A673 (cell line): ENCODE results near the gene NKD1. TPM values are rescaled to one million over a fixed set of nuclear protein-coding genes. Genes with fewer than 3 reads are reported as not detected.

ENCODE experiments used
- BruUV-seq: library from RNA; stranded (reverse); fragments of 400-500 nt; replicated peaks from 2 replicates; lab custom pipeline; 2021; lab: Mats Ljungman, UMichigan
- CTCF ChIA-PET: fragments of 300-600 bp; sonication (Branson Sonifier 250); formaldehyde crosslinking; loops from one replicate; lab custom pipeline; 2022; ENCODE audit warnings: antibody characterized with exemption; lab: Charles Lee
- POLR2A ChIA-PET: fragments of 300-600 bp; sonication (Branson Sonifier 250); formaldehyde crosslinking; loops from one replicate; lab custom pipeline; 2022; ENCODE audit warnings: antibody characterized with exemption; ENCODE audit not compliant: low non-redundant PET; lab: Charles Lee
- DNase-seq: peaks from one replicate; pipeline ENCODE4 v3.0.0-alpha.2; 2015; ENCODE audit warnings: low spot score
- H3K27ac ChIP-seq: fragments of 200-600 bp; sonication (generic); 2 replicates; pipeline ENCODE4 v1.5.1; 2016; ENCODE audit warnings: mixed run types, low read depth, mild to moderate bottlenecking, mixed read lengths, antibody characterized with exemption, low read length; ENCODE audit not compliant: poor library complexity, severe bottlenecking
- H3K27me3 ChIP-seq: fragments of 200-600 bp; sonication (generic); replicated peaks from 2 replicates; pipeline ENCODE4 v1.6.1; 2017; ENCODE audit warnings: mixed run types, low read depth, mild to moderate bottlenecking, mixed read lengths, antibody characterized with exemption, low read length; ENCODE audit not compliant: insufficient read depth, poor library complexity
- H3K36me3 ChIP-seq: fragments of 200-600 bp; sonication (generic); 2 replicates; pipeline ENCODE4 v1.6.1; 2016; ENCODE audit warnings: mixed run types, mild to moderate bottlenecking, mixed read lengths, antibody characterized with exemption, low read length; ENCODE audit not compliant: insufficient read depth, poor library complexity, severe bottlenecking
- H3K4me1 ChIP-seq: fragments of 200-600 bp; sonication (generic); 2 replicates; pipeline ENCODE4 v1.6.1; 2017; ENCODE audit warnings: mixed run types, mild to moderate bottlenecking, mixed read lengths, antibody characterized with exemption, low read length; ENCODE audit not compliant: insufficient read depth, poor library complexity, severe bottlenecking
- H3K4me3 ChIP-seq: fragments of 200-600 bp; sonication (generic); 2 replicates; pipeline ENCODE4 v1.5.1; 2016; ENCODE audit warnings: low read depth, mixed run types, mild to moderate bottlenecking, mixed read lengths, low read length; ENCODE audit not compliant: poor library complexity, severe bottlenecking
- H3K9me3 ChIP-seq: fragments of 200-600 bp; sonication (generic); 2 replicates; pipeline ENCODE4 v1.6.1; 2016; ENCODE audit warnings: mixed run types, low read depth, mild to moderate bottlenecking, mixed read lengths, antibody characterized with exemption, low read length; ENCODE audit not compliant: poor library complexity, severe bottlenecking
- EZH2 ChIP-seq: fragments of 200-600 bp; sonication (generic); IDR thresholded peaks from 2 replicates; pipeline ENCODE4 v1.6.1; 2017; ENCODE audit warnings: borderline replicate concordance, low read depth, mild to moderate bottlenecking, mixed read lengths, antibody characterized with exemption, low read length; ENCODE audit not compliant: poor library complexity, severe bottlenecking
- intact Hi-C: fragments of 100-400 bp; cut with micrococcal nuclease; formaldehyde crosslinking; loops from one replicate; pipeline ENCODE4 v1.10.0; 2022; ENCODE audit not compliant: unreplicated experiment
- total RNA-seq: library from RNA; stranded (reverse); gene quantifications from 2 replicates; pipeline ENCODE4 v1.2.3, GENCODE V29; 2021
- TF ChIP-seq, protein P1 (sequence below): fragments of 300-800, 200-600 bp; sonication (generic); conservative IDR thresholded peaks from 2 replicates; pipeline ENCODE4 v1.5.1; 2017; ENCODE audit warnings: low read depth, mild to moderate bottlenecking, antibody characterized with exemption, low read length, moderate library complexity, mixed read lengths

Gene NKD1
- total RNA-seq, 1 experiment from 2014 or later = 1.1 TPM

DNA sequence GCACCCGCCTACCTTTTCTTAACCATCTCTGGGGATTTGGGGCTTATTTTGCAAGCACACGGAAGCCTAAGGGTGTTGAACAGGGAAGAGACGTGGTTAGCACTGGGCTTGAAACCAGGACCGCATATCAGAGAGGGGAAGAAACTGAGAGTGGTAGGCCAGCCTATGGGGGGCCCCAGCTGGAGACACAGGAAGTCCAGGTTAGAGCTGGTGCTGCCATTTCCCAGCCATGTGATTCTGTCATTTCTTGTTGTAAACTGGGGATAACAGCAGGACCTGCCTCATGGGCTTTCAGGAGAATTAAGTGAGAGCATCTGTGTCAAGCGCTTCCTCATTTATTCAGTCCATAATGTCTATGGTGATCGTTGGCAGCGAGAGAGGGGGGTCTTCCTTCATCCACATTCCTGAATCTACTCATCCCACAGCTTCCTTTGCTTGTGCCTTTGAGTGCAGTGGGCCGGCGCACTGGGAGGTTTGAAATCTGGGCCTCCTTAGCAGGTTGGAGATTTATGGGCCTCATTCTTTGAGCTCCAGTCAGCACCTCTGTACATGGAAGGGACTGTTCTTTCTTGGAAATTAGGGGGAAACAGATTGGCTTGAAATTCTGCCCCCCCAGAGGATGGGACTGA, 20.1 kb downstream of the NKD1 start:
- TF ChIP-seq EZH2 = no peak
- TF ChIP-seq, protein P1, sequence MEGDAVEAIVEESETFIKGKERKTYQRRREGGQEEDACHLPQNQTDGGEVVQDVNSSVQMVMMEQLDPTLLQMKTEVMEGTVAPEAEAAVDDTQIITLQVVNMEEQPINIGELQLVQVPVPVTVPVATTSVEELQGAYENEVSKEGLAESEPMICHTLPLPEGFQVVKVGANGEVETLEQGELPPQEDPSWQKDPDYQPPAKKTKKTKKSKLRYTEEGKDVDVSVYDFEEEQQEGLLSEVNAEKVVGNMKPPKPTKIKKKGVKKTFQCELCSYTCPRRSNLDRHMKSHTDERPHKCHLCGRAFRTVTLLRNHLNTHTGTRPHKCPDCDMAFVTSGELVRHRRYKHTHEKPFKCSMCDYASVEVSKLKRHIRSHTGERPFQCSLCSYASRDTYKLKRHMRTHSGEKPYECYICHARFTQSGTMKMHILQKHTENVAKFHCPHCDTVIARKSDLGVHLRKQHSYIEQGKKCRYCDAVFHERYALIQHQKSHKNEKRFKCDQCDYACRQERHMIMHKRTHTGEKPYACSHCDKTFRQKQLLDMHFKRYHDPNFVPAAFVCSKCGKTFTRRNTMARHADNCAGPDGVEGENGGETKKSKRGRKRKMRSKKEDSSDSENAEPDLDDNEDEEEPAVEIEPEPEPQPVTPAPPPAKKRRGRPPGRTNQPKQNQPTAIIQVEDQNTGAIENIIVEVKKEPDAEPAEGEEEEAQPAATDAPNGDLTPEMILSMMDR = no peak
- ChIA-PET CTCF (interaction anchor here (0.5 kb wide), 1 partner anchor 86 kb away, joined by 5 read pairs; no protein-coding TSS in a partner anchor), POLR2A (no interaction called here)
- H3K9me3 ChIP-seq = no peaks in the 10 kb centered on the region
- peaks cover 5% of the 10 kb centered on the region for H3K27me3 ChIP-seq
- BruUV-seq = no TSS peak
- H3K4me1 ChIP-seq = peaks cover 3% of the 10 kb centered on the region
- intact Hi-C loops = no loop called here
- no peaks in the 10 kb centered on the region for H3K36me3 ChIP-seq
- no peak for DNase-seq
- no peak overlapping the region for H3K4me3 ChIP-seq
- H3K27ac ChIP-seq = no peak overlapping the region

DNA sequence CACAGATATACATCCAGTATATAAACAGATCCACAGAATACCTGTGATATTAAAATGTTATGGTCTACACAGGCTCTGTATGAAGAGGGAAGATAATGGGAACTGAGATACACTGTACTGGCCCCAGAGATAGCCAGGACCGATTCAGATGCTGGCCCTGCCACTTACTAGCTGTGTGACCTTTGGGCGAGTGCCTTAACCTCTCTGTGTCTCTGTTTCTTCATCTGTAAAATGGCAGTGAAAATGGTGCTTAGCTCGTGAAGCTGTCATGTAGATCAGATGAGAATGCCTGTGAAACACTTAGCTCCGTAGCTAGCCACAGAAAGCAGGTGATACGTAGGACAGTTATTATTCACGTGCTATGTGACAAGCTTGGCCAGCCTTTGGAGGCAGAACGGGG, 22.2 kb downstream of the NKD1 start:
- H3K27ac ChIP-seq = no peak overlapping the region
- H3K27me3 ChIP-seq = peaks cover 5% of the 10 kb centered on the region
- no peaks in the 10 kb centered on the region for H3K9me3 ChIP-seq
- POLR2A ChIA-PET = no interaction called here
- H3K4me3 ChIP-seq = no peak overlapping the region
- BruUV-seq = no TSS peak
- no peaks in the 10 kb centered on the region for H3K36me3 ChIP-seq
- intact Hi-C loops = no loop called here
- peaks cover 3% of the 10 kb centered on the region for H3K4me1 ChIP-seq
- CTCF ChIA-PET = no interaction called here
- TF ChIP-seq, protein P1 = no peak
- no peak for TF ChIP-seq EZH2
- no peak for DNase-seq

DNA sequence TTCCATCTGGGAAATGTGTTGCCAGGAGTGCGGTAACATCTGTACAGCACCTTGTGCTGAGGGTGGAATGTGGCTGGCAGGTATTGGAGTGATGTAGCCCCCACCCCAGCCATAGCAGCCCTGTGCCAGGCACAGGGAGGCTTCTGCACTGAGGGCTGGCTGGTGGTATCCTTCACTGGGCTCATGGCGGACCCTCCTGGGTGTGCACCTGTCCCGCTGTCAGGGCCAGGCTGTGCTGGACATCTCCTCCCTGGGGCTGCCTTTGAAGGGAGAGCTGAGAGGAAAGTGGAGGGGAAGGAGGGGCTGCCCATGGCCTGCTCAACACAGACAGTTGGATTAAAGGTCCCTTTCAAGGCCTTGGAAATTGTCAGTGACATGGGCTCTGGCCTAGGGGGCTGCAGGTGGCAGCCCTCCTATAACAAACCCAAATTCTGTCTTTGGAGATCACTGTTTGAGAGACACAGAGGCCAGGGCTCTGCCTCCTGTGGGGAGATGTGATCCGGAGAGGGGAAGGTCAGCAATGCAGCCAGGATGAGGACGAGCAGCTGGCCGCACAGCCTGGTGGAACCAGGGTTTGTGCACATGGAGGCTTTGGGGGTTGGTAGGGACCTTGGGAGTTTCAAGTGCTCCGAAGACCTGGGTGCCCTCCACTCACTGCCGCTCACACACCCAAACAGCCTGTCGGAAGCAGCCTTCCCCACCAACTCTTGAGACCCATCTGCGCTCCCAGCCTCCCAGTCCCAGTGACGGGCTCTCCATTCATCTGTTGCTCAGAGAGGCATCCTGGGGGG, 22.8 kb downstream of the NKD1 start:
- POLR2A ChIA-PET = interaction anchor here (0.6 kb wide), 1 partner anchor 1259 kb away, joined by 3 read pairs; no protein-coding TSS in a partner anchor
- no peak for DNase-seq
- intact Hi-C loops = no loop called here
- no peak for TF ChIP-seq EZH2
- TF ChIP-seq, protein P1 = no peak
- BruUV-seq = no TSS peak
- Histone ChIP-seq H3K27ac (no peak overlapping the region), H3K4me1 (peaks cover 3% of the 10 kb centered on the region), H3K4me3 (no peak overlapping the region), H3K27me3 (peaks cover 5% of the 10 kb centered on the region), H3K36me3 (no peaks in the 10 kb centered on the region), H3K9me3 (no peaks in the 10 kb centered on the region)
- CTCF ChIA-PET = no interaction called here
